Activated CD8-positive, alpha-beta T cell treated with anti-CD3 and anti-CD28 coated beads, Interleukin-2, amount 10 ng/mL, durations not matched to agents 7 days and 5 days (primary cell): ENCODE data around the gene WAS. TPM values are rescaled to one million over a fixed set of nuclear protein-coding genes. Genes with fewer than 3 reads are reported as not detected.

Source experiments
- ATAC-seq: fragments of 150-1000 bp; cut with Tn5 transposase; one replicate; pipeline ENCODE4 v1.10.0; 2021; ENCODE audit warnings: moderate library complexity
- CTCF ChIA-PET: fragments of 350-600 bp; sonication (Branson Sonifier 250); formaldehyde crosslinking; loops from one replicate; lab custom pipeline; 2021; ENCODE audit warnings: antibody characterized with exemption; lab: Charles Lee
- POLR2A ChIA-PET: fragments of 350-600 bp; sonication (Branson Sonifier 250); formaldehyde crosslinking; loops from one replicate; lab custom pipeline; 2021; ENCODE audit warnings: antibody characterized with exemption; lab: Charles Lee
- DNase-seq: peaks from one replicate; pipeline ENCODE4 v3.0.0-alpha.2; 2020
- H3K27ac Mint-ChIP-seq: one replicate; pipeline ENCODE4 v1.8.0; 2021; ENCODE audit warnings: mild to moderate bottlenecking, mixed read lengths
- H3K27me3 Mint-ChIP-seq: one replicate; pipeline ENCODE4 v1.8.0; 2021; ENCODE audit warnings: low read depth, mixed read lengths
- H3K36me3 Mint-ChIP-seq: one replicate; pipeline ENCODE4 v1.8.0; 2021; ENCODE audit warnings: low read depth, mixed read lengths
- H3K4me1 Mint-ChIP-seq: one replicate; pipeline ENCODE4 v1.8.0; 2021; ENCODE audit warnings: low read depth, mixed read lengths
- H3K4me3 Mint-ChIP-seq: one replicate; pipeline ENCODE4 v1.8.0; 2021; ENCODE audit warnings: mild to moderate bottlenecking, mixed read lengths
- H3K9me3 Mint-ChIP-seq: one replicate; pipeline ENCODE4 v1.8.0; 2022; ENCODE audit warnings: mixed read lengths; ENCODE audit not compliant: insufficient read depth
- total RNA-seq, 2 experiments: library from RNA; stranded (reverse); gene quantifications; one replicate each; pipeline ENCODE4 v1.2.3, GENCODE V29; 2021

WAS gene
- total RNA-seq, 2 experiments from 2014 or later, result 134 to 164 TPM

DNA sequence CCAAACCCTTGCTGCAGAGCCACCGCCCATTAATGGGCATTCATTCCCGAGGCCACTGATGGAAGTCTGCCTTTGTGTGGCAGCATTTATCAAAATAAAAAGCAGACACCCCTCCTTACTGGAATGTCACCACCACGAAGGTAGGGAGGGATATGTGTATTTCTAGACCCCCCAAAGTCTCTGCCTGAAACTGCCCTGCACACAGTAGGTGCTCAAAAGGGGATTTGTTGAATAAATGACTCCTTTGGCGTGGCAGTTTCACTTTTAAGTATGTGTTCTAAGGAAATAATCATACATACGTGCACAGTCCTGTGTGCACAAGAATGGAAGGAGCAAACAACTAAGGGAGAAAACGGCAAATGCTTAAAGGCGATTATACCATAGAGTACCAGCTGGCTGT is 54.3 kb downstream of the WAS start:
- peak overlapping the region; percentile 97 for H3K27ac Mint-ChIP-seq
- peak overlapping the region; percentile 96 for H3K4me3 Mint-ChIP-seq
- DNase-seq (no peak), ATAC-seq (no peak)
- H3K36me3 Mint-ChIP-seq, result peaks cover 3% of the 10 kb centered on the region
- CTCF ChIA-PET, result interaction anchor here (1.0 kb wide), 1 partner anchor 90 kb away, joined by 6 read pairs; no protein-coding TSS in a partner anchor
- peaks cover 21% of the 10 kb centered on the region for H3K4me1 Mint-ChIP-seq
- no peaks in the 10 kb centered on the region for H3K9me3 Mint-ChIP-seq
- no peaks in the 10 kb centered on the region for H3K27me3 Mint-ChIP-seq
- POLR2A ChIA-PET, result interaction anchor here (0.6 to 2.1 kb wide), 9 partner anchors 12 to 164 kb away, joined by 4 to 24 read pairs (median 6); partner anchors contain the start of genes HDAC6, RBM3, SUV39H1 and WAS

Other genes with a start within 250 kb of the WAS start
- 10 to 100 TPM; 86.0 to 88.0 TPM for gene SLC38A5, start 213.5 kb upstream of the WAS start, total RNA-seq
- 10 to 100 TPM; 64.9 to 72.0 TPM for gene FTSJ1, start 207.6 kb upstream of the WAS start, total RNA-seq
- gene PORCN, start 174.8 kb upstream of the WAS start, total RNA-seq, result 10 to 100 TPM; 19.4 to 22.7 TPM
- 100 to 1,000 TPM; 338 to 344 TPM for gene EBP, start 162.0 kb upstream of the WAS start, total RNA-seq
- 10 to 100 TPM; 16.2 to 16.7 TPM for gene TBC1D25, start 144.1 kb upstream of the WAS start, total RNA-seq
- gene RBM3, start 109.3 kb upstream of the WAS start, total RNA-seq, result 100 to 1,000 TPM; 266 to 278 TPM
- gene WDR13, start 86.3 kb upstream of the WAS start, total RNA-seq, result 10 to 100 TPM; 37.6 to 43.7 TPM
- 10 to 100 TPM; 33.2 to 35.3 TPM for gene SUV39H1, start 12.9 kb downstream of the WAS start, total RNA-seq
- not detected for gene GLOD5, start 77.9 kb downstream of the WAS start, total RNA-seq
- not detected for gene GATA1, start 102.8 kb downstream of the WAS start, total RNA-seq
- gene HDAC6, start 118.3 kb downstream of the WAS start, total RNA-seq, result 10 to 100 TPM; 77.3 to 88.9 TPM
- not detected for gene ERAS, start 142.7 kb downstream of the WAS start, total RNA-seq
- not detected for gene PCSK1N, start 151.8 kb downstream of the WAS start, total RNA-seq
- gene TIMM17B, start 214.0 kb downstream of the WAS start, total RNA-seq, result 10 to 100 TPM; 41.6 to 44.1 TPM
- 10 to 100 TPM; 63.9 to 70.8 TPM for gene PQBP1, start 214.1 kb downstream of the WAS start, total RNA-seq
- gene SLC35A2, start 227.8 kb downstream of the WAS start, total RNA-seq, result 10 to 100 TPM; 14.8 to 15.3 TPM
- 10 to 100 TPM; 51.3 to 53.6 TPM for gene PIM2, start 235.2 kb downstream of the WAS start, total RNA-seq